HCT116 (cell line): Measurements from ENCODE around the gene EOLA2.

Experiments used
- POLR2A ChIP-seq: IDR thresholded peaks from 2 replicates; pipeline ENCODE4 v1.7.0; 2011; ENCODE audit warnings: borderline replicate concordance; ENCODE audit not compliant: insufficient read depth, insufficient read length; ENCODE audit errors: extremely low read depth
- YY1 ChIP-seq: IDR thresholded peaks from 2 replicates; pipeline ENCODE4 v1.6.1; 2011; ENCODE audit warnings: low read length, low read depth, moderate library complexity, mild to moderate bottlenecking; ENCODE audit not compliant: insufficient replicate concordance; ENCODE audit errors: extremely low read depth

- TF ChIP-seq YY1 (no peak), POLR2A (no peak)
Observed at GRCh38 chrX:149950681-149951080, 12.4 kb upstream of the EOLA2 start.
